Measurements from ENCODE around the gene CCDC92.

CCDC92 gene

DNA sequence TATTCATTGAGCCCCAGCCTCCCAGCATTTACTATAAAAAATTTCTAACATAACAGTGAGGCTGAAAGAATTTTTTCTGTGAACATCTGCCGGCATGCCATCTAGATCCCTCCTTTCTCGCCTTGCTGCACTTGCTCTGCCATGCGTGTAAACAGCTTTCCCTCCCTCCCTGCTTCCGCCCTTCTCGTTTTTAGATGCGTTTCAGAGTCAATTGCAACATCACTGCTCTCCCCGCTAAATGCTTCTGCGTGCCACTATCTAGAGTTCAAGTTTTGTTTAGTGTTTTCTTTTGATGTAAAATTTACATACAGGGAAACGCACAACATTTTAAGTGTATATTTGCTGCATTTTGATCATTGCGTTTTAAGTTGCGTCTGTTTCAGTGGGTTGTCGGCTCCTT, 83.6 kb downstream of the CCDC92 start:
- DNase-seq (ENCODE audit: low spot score): no peak

DNA sequence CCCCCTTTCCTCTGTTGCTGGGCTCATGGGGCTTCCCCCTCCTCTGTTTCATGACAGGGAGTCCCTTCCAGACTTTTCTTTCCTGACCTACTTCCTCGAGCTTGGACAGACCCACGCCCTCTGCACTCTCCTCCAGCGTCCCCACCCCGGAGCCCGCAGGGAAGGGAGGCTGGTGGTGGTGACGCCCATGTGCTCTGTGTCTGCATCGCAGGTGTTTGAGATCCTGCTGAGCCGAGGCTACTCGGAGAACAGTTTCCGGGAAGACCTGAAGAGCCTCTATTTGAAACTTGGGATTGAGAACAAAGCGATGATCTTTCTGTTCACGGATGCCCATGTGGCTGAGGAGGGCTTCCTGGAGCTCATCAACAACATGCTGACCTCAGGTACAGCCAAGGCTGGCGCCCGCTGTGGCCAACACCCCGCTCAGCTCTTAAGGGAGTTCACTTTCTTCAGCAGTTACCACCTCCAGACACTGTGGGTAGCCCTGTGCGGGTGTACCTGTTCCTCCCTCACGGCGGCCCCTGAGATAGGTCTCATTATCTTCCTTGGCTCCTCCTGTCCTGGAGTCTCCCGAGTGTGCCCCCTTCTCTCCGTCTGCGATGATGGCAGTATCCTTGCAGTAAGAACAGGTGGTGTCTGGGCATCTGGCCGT, 85.6 kb downstream of the CCDC92 start:
- no peak for DNase-seq (ENCODE audit: low spot score)

DNA sequence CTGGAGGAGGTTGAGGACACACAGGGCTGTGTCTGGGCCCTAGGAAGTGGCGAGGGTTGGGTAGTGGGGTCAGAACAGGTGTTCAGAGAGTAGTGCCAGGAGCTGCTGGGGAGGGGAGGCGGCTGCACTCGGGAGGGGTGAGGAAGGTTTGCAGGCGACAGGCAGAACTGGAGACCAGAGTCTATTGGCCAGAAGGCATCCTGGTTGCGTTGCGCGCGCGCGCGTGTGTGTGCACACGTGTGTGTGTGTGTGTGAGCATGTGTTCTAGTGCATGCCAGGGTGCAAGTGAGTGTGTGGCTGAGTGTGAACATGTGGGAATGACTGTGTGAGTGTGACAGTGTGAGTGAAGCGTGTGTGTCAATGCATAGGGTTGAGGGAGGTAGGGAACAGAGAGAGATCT, 86.4 kb downstream of the CCDC92 start:
- no peak for DNase-seq (ENCODE audit: low spot score)

Measured in hematopoietic multipotent progenitor cell treated with erythropoietin and hydrocortisone succinate and interleukin-3 and kit ligand, for 17 days (in vitro differentiated cells).